ENCODE results near the gene TERB2.
A peak's percentile ranks its signal among the peaks of the same experiment; 100 is the strongest.
"Not testable (repeated sequence)": the region's sequence is repeated elsewhere in the genome, so short reads cannot be mapped to it uniquely, and the experiment has no call there.

TERB2 gene

DNA sequence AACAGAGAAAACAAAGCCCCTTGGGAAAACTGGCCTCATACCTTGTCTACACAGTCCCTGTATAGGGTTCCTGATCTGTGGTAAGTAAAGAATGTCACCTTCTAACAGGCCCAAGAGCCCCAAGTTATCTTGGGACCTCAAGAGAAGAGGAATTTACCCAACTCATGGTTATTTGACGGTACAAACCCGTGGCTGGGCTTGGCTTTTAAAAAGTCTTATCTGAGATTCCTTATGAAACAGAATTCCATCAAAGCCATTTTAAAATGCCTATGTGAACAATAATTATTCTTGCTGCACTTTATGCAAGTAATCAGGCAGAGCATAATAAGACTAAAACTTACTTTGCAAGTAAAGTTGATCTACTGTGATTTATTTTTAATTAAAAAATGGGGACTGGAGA lies 52.6 kb downstream of the TERB2 start:
- TF ChIP-seq, protein P1, sequence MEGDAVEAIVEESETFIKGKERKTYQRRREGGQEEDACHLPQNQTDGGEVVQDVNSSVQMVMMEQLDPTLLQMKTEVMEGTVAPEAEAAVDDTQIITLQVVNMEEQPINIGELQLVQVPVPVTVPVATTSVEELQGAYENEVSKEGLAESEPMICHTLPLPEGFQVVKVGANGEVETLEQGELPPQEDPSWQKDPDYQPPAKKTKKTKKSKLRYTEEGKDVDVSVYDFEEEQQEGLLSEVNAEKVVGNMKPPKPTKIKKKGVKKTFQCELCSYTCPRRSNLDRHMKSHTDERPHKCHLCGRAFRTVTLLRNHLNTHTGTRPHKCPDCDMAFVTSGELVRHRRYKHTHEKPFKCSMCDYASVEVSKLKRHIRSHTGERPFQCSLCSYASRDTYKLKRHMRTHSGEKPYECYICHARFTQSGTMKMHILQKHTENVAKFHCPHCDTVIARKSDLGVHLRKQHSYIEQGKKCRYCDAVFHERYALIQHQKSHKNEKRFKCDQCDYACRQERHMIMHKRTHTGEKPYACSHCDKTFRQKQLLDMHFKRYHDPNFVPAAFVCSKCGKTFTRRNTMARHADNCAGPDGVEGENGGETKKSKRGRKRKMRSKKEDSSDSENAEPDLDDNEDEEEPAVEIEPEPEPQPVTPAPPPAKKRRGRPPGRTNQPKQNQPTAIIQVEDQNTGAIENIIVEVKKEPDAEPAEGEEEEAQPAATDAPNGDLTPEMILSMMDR (IDR thresholded peaks at IDR 0.05; ENCODE audit: insufficient read depth, missing control alignments): no peak
- DNase-seq (ENCODE audit: insufficient read length, low spot score) (no peak), FAIRE-seq (no peak)

DNA sequence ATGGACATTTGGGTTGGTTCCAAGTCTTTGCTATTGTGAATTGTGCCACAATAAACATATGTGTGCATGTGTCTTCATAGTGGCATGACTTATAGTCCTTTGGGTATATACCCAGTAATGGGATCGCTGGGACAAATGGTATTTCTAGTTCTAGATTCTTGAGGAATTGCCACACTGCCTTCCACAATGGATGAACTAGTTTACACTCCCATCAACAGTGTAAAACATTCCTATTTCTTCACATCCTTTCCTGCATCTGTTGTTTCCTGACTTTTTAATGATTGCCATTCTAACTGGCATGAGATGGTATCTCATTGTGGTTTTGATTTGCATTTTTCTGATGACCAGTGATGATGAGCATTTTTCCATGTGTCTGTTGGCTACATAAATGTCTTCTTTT lies 58.6 kb downstream of the TERB2 start:
- FAIRE-seq; DNase-seq (ENCODE audit: insufficient read length, low spot score): not testable (repeated sequence)

DNA sequence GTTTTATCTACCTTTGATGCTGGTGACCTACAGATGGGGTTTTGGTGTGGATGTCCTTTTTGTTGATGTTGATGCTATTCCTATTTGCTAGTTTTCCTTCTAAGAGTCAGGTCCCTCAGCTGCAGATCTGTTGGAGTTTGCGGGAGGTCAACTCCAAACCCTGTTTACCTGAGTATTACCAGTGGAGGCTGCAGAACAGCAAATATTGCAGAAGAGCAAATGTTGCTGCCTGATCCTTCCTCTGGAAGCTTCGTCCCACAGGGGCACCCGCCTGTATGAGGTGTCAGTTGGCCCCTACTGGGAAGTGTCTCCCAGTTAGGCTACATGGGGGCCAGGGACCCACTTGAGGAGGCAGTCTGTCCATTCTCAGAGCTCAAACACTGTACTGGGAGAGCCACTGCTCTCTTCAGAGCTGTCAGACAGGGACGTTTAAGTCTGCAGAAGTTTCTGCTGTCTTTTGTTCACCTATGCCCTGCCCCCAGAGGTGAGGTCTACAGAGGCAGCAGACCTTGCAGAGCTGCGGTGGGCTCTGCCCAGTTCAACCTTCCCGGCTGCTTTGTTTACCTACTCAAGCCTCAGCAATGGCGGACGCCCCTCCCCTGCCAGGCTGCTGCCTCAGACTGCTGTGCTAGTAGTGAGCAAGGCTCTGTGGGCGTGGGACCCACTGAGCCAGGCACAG lies 63.9 kb downstream of the TERB2 start:
- FAIRE-seq; DNase-seq (ENCODE audit: insufficient read length, low spot score): not testable (repeated sequence)

DNA sequence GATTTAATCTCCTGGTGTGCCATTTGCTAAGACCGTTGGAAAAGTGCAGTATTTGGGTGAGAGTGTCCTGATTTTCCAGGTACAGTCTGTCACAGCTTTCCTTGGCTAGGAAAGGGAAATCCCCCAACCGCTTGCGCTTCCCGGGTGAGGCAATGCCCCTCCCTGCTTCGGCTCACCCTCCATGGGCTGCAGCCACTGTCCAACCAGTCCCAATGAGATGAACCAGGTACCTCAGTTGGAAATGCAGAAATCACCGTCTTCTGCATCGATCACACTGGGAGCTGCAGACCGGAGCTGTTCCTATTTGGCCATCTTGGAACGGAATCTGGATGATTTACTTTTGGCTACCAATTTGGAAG lies 64.4 kb downstream of the TERB2 start:
- not testable (repeated sequence) for DNase-seq (ENCODE audit: insufficient read length, low spot score); FAIRE-seq

DNA sequence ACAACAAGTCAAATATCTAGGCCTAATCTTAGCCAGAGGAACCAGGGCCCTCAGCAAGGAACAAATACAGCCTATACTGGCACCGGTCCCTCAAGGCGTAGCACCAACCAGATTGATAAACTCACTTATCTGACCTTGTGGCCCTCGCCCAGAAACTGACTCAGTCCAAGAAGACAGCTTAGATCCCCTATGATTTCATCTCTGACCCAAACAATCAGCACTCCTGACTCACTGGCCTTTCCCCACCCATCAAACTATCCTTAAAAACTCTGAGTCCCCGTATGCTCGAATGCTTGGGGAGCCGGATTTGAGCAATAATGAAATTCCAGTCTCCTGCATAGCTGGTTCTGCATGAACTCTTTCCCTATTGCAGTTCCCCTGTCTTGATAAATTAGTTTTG lies 64.9 kb downstream of the TERB2 start:
- TF ChIP-seq, protein P1 (IDR thresholded peaks at IDR 0.05; ENCODE audit: insufficient read depth, missing control alignments): no peak
- no peak for DNase-seq (ENCODE audit: insufficient read length, low spot score)
- FAIRE-seq: no peak

DNA sequence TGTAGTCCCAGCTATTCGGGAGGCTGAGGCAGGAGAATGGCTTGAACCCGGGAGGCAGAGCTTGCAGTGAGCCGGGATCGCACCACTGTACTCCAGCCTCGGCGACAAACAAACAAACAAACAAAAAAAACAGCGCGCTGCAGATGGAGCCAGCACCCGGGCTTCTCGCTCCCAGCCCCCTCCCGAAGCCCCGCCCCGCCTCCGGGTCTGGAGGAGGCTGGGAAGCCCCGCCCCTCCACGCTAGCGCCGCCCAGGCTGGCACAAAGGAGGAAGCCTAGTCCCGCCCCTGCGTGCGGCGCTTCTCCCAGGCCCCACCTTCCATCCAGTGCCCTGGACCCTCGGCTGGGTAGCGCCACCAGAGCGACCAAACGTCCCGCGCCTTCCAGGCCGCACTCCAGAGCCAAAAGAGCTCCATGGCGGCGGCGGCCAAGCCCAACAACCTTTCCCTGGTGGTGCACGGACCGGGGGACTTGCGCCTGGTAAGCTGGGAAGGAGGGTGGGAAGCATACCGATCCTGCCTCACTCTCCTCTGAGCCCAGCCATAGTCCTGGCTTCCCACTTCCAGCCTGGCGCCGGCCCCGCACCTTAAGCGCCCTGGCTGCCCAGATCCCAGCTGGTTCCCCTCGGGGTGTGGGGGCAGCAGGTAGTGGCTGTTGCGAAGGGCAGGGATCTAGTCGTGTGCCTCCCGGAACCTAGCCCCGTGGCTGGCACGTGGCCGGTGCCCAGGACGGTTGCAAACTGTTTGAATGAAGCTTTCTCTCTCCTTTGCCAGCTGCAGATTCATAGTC lies 66.6 kb downstream of the TERB2 start, which contains the start of gene SORD:
Gene SORD (plus strand): TSS at position 325 of the 788 bp plus-strand sequence. CDS start 89 bp downstream, at position 414.
- DNase-seq (ENCODE audit: insufficient read length, low spot score) (peak; percentile 86), FAIRE-seq (no peak)
- TF ChIP-seq, protein P1 (IDR thresholded peaks at IDR 0.05; ENCODE audit: insufficient read depth, missing control alignments): no peak

DNA sequence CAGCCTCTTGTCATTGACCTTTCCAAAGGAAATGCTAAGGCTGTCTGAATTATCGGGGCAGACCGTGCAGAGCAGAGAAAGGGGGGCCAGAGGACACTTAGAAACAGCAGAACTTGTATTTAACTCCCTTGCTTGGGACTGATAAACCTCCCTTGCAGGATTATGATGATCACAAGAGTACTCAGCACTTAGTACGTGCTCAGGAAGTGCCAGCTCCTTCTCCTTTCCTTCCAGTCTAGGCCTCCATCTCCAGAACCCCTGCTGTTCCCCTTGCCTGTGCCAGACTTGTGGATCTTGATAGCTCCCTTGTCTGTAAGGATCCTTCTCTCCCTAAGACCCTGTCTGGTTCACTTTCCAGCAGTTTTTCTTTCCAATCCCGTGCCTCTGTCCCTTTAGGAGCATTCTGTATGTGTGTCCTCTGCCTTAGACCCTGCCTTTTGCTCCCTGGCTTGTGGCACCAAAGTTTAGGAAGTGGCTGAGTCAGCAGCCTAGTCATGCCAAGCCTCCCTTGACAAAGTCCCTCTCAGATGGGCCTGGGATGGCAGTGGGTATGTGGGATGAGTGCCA lies 67.3 kb downstream of the TERB2 start:
- TF ChIP-seq, protein P1 (IDR thresholded peaks at IDR 0.05; ENCODE audit: insufficient read depth, missing control alignments): no peak
- FAIRE-seq: no peak
- no peak for DNase-seq (ENCODE audit: insufficient read length, low spot score)

DNA sequence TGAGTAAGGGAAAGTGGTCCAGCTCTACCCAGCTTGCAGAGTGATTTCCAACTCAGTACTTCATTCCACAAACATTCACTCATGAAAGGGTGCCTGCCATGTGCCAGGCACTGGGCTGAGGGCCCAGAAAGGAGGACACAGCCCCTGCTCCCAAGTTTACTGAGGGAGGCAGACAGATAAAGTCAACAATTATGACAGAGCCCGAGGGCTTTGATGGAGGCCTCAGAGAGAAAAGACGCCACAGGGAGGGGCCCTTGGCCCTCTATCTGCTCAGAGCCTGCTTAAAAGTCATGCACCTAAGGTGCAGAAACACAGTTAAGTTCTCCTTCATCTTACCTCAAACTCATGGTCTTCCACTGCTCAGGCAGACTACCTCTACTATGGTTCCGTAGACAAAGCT lies 68.2 kb downstream of the TERB2 start:
- DNase-seq (ENCODE audit: insufficient read length, low spot score); FAIRE-seq: not testable (repeated sequence)

DNA sequence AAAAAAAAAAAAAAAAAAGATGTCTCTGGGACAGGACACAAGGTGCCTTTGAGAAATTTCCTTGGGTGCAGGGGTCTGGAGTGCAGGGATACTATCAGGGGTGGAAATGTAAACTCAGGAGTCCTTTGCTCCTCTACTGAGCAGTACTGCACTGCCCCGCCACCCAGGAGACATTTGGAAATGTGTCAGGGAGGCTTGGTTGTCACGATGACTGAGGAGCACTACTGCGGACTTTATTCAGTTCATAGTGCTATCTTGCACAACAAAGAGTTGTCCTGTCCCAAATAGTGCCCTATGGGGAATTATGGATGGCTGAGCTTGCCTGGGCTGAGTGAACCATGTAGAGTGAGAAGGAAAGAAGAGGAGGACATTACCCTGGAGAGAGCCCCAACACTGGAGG lies 69.1 kb downstream of the TERB2 start:
- DNase-seq (ENCODE audit: insufficient read length, low spot score); FAIRE-seq: not testable (repeated sequence)
